SK-N-SH (cell line): ENCODE measurements around the gene ID1. TPM values are rescaled to one million over a fixed set of nuclear protein-coding genes. Genes with fewer than 3 reads are reported as not detected.

Experiments used
- CHD2 ChIP-seq: fragments of 150-350 bp; IDR thresholded peaks from 2 replicates; pipeline ENCODE4 v1.6.1; 2018; ENCODE audit warnings: low read length; ENCODE audit not compliant: partially characterized antibody
- CTCF ChIP-seq: fragments of 200-600 bp; sonication (generic); IDR thresholded peaks from 2 replicates; pipeline ENCODE4 v1.6.1; 2017; ENCODE audit warnings: antibody characterized with exemption, mild to moderate bottlenecking, moderate library complexity
- ELF1 ChIP-seq: IDR thresholded peaks from 2 replicates; pipeline ENCODE4 v1.4.0; 2012
- FOSL2 ChIP-seq: IDR thresholded peaks from 2 replicates; pipeline ENCODE4 v1.4.0; 2012; ENCODE audit warnings: low read depth, mild to moderate bottlenecking, moderate library complexity, borderline replicate concordance
- FOXJ3 ChIP-seq: sonication (generic); formaldehyde crosslinking; IDR thresholded peaks from 2 replicates; pipeline ENCODE4 v1.5.1; 2020; ENCODE audit warnings: mild to moderate bottlenecking, missing genetic modification reagents
- FOXM1 ChIP-seq: IDR thresholded peaks from 2 replicates; pipeline ENCODE4 v1.4.0; 2012; ENCODE audit warnings: low read depth, mild to moderate bottlenecking
- GATA2 ChIP-seq: sonication (generic); formaldehyde crosslinking; IDR thresholded peaks from 2 replicates; pipeline ENCODE4 v1.5.0; 2020; ENCODE audit warnings: mild to moderate bottlenecking, missing genetic modification reagents
- MEF2A ChIP-seq: IDR thresholded peaks from 2 replicates; pipeline ENCODE4 v1.4.0; 2012; ENCODE audit warnings: low read depth, borderline replicate concordance
- NFIC ChIP-seq: IDR thresholded peaks from 2 replicates; pipeline ENCODE4 v1.4.0; 2012; ENCODE audit warnings: borderline replicate concordance
- PBX3 ChIP-seq: IDR thresholded peaks from 2 replicates; pipeline ENCODE4; 2012
- RAD21 ChIP-seq: IDR thresholded peaks from 2 replicates; pipeline ENCODE4 v1.6.1; 2012; ENCODE audit warnings: mild to moderate bottlenecking, low read length
- RCOR1 ChIP-seq: fragments of 150-350 bp; IDR thresholded peaks from 2 replicates; pipeline ENCODE4 v1.6.1; 2017; ENCODE audit warnings: antibody characterized with exemption, low read length
- REST ChIP-seq: IDR thresholded peaks from 2 replicates; pipeline ENCODE4 v1.6.1; 2012; ENCODE audit warnings: mild to moderate bottlenecking, low read depth, low read length, moderate library complexity
- SMC3 ChIP-seq: IDR thresholded peaks from 2 replicates; pipeline ENCODE4 v1.6.1; 2012; ENCODE audit warnings: low read depth, low read length, improper control_type of control experiment
- TAF1 ChIP-seq: IDR thresholded peaks from 2 replicates; pipeline ENCODE4 v1.6.1; 2012; ENCODE audit warnings: low read depth, mild to moderate bottlenecking, low read length, moderate library complexity, borderline replicate concordance
- TEAD4 ChIP-seq: IDR thresholded peaks from 2 replicates; pipeline ENCODE4 v1.4.0; 2012; ENCODE audit warnings: mild to moderate bottlenecking, borderline replicate concordance; ENCODE audit not compliant: insufficient read depth
- ZBTB33 ChIP-seq: IDR thresholded peaks from 2 replicates; pipeline ENCODE4 v1.4.0; 2012; ENCODE audit warnings: low read depth, borderline replicate concordance
- polyA plus RNA-seq, 3 experiments: library from polyadenylated mRNA; depleted of rRNA; stranded (reverse); fragments of >200 nt; gene quantifications; 2 replicates each; pipeline ENCODE4 v1.2.3, GENCODE V29; 2012
- TF ChIP-seq, protein P1 (sequence below): fragments of 150-350 bp; IDR thresholded peaks from 2 replicates; pipeline ENCODE4 v1.6.1; 2016; ENCODE audit warnings: mild to moderate bottlenecking, low read depth, low read length
- TF ChIP-seq, protein P2 (sequence below): IDR thresholded peaks from 2 replicates; pipeline ENCODE4 v1.4.0; 2012; ENCODE audit warnings: low read depth, borderline replicate concordance

Gene ID1
- polyA plus RNA-seq, 1 of the 3 experiments (the other 2 are of a cell fraction), result 493 TPM

- TF ChIP-seq CTCF, result no peak
- TF ChIP-seq MEF2A, result no peak
- TF ChIP-seq NFIC, result no peak
- 0 out of 2 replicates have a peak, but pooled peaks have one; percentile 26 for TF ChIP-seq TEAD4
- no peak for TF ChIP-seq RCOR1
- no peak for TF ChIP-seq ELF1
- no peak for TF ChIP-seq ZBTB33
- TF ChIP-seq GATA2 (CRISPR knock-in tag), result no peak
- TF ChIP-seq, protein P1, sequence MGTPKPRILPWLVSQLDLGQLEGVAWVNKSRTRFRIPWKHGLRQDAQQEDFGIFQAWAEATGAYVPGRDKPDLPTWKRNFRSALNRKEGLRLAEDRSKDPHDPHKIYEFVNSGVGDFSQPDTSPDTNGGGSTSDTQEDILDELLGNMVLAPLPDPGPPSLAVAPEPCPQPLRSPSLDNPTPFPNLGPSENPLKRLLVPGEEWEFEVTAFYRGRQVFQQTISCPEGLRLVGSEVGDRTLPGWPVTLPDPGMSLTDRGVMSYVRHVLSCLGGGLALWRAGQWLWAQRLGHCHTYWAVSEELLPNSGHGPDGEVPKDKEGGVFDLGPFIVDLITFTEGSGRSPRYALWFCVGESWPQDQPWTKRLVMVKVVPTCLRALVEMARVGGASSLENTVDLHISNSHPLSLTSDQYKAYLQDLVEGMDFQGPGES, result no peak
- TF ChIP-seq CHD2, result no peak
- no peak for TF ChIP-seq SMC3
- no peak for TF ChIP-seq FOXJ3 (CRISPR knock-in tag)
- TF ChIP-seq TAF1, result no peak
- no peak for TF ChIP-seq FOXM1
- no peak for TF ChIP-seq RAD21
- no peak for TF ChIP-seq REST
- TF ChIP-seq FOSL2, result peak; percentile 5; the same call in 1 of the 2 replicates
- peak; percentile 21 for TF ChIP-seq PBX3
- TF ChIP-seq, protein P2, sequence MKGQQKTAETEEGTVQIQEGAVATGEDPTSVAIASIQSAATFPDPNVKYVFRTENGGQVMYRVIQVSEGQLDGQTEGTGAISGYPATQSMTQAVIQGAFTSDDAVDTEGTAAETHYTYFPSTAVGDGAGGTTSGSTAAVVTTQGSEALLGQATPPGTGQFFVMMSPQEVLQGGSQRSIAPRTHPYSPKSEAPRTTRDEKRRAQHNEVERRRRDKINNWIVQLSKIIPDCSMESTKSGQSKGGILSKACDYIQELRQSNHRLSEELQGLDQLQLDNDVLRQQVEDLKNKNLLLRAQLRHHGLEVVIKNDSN, result no peak
These were observed 45.4 kb upstream of the ID1 start (continued) for GRCh38 chr20:31559704-31560093.
